ENCODE measurements around the gene CTSO. TPM values are rescaled to one million over a fixed set of nuclear protein-coding genes. Genes with fewer than 3 reads are reported as not detected.

Gene CTSO
- polyA plus RNA-seq, 1 donor (not counting 4 experiments of a cell fraction or from before 2014, with no cell fraction given): 3.3 TPM

DNA sequence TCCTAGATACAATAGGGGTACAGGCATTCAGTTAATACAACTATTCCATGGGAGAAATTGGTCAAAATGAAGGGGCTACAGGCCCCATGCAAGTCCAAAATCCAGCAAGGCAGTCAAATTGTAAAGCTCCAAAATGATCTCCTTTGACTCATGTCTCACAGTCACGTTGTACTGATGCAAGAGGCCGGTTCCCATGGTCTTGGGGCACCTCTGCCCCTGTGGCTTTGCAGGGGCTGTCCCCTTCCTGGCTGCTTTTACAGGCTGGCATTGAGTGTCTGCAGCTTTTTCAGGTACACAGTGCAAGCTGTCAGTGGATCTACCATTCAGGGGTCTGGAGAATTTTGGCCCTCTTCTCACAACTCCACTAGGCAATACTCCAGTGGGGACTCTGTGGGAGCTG is 75.1 kb downstream of the CTSO start:
- Histone ChIP-seq H3K9me3 (ENCODE audit: control insufficient read depth, low read depth, low read length) (no peaks in the 10 kb centered on the region), H3K79me2 (ENCODE audit: control insufficient read depth, insufficient read depth, low read length) (no peaks in the 10 kb centered on the region), H3K27ac (ENCODE audit: control insufficient read depth, insufficient read depth, low read length) (no peak overlapping the region), H2AFZ (ENCODE audit: control insufficient read depth, low read length) (no peak overlapping the region), H3K27me3 (ENCODE audit: control insufficient read depth, extremely low read depth, insufficient read depth, low read length) (no peaks in the 10 kb centered on the region), H3K4me3 (ENCODE audit: control insufficient read depth in 2 of 3, extremely low read depth in 1 of 3, insufficient read depth in 2 of 3, low read depth in 1 of 3, low read length in 3 of 3) (no peak overlapping the region), H3K9me1 (ENCODE audit: control insufficient read depth, extremely low read depth, insufficient read depth, low read length) (no peaks in the 10 kb centered on the region), H3K4me2 (ENCODE audit: control insufficient read depth, extremely low read depth, insufficient read depth, low read depth, low read length) (no peak overlapping the region), H3K9ac (ENCODE audit: control insufficient read depth, extremely low read depth, insufficient read depth, low read length) (no peak overlapping the region), H3K4me1 (ENCODE audit: control insufficient read depth, extremely low read depth, insufficient read depth, low read length) (no peaks in the 10 kb centered on the region), H4K20me1 (ENCODE audit: control insufficient read depth, extremely low read depth, insufficient read depth, low read length) (no peaks in the 10 kb centered on the region), H3K36me3 (ENCODE audit: control insufficient read depth in 2 of 2, extremely low read depth in 1 of 2, insufficient read depth in 2 of 2, low read length in 2 of 2) (no peaks in the 10 kb centered on the region)
- TF ChIP-seq, protein P1, sequence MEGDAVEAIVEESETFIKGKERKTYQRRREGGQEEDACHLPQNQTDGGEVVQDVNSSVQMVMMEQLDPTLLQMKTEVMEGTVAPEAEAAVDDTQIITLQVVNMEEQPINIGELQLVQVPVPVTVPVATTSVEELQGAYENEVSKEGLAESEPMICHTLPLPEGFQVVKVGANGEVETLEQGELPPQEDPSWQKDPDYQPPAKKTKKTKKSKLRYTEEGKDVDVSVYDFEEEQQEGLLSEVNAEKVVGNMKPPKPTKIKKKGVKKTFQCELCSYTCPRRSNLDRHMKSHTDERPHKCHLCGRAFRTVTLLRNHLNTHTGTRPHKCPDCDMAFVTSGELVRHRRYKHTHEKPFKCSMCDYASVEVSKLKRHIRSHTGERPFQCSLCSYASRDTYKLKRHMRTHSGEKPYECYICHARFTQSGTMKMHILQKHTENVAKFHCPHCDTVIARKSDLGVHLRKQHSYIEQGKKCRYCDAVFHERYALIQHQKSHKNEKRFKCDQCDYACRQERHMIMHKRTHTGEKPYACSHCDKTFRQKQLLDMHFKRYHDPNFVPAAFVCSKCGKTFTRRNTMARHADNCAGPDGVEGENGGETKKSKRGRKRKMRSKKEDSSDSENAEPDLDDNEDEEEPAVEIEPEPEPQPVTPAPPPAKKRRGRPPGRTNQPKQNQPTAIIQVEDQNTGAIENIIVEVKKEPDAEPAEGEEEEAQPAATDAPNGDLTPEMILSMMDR (optimal IDR thresholded peaks at IDR 0.05 in 1 of 3, IDR thresholded peaks at IDR 0.05 in 1 of 3, conservative IDR thresholded peaks at IDR 0.05 in 1 of 3; ENCODE audit: extremely low read depth in 1 of 3, insufficient read depth in 2 of 3, low read length in 3 of 3): no peak
- TF ChIP-seq EZH2 (IDR thresholded peaks at IDR 0.05; ENCODE audit: low read length): no peak
- FAIRE-seq: no peak
- dilution Hi-C loops (cut with MboI; ENCODE audit: extremely low pct_ligation_motif_present, low sequenced_read_pairs): no loop called here
- no peak for DNase-seq (ENCODE audit: low read depth, low spot score)

DNA sequence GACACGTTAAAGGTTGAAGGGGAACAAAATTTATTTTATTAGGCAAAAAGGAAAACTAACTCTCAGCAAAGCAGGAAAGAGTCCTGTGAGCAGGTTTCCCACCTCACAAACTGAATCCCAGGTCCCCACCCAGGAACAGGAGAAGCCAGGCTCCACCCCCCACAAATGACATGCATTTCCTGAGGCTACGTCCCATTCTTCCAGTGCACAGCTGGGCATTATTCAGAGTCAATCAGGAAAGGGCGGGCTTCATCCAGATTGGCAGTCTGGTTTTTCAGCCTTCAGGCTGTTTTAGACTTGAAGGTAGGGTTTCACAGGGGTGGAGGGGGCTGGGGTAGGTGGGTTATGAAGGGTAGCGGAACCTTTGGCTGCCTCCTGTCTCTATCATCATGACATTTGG is 75.7 kb downstream of the CTSO start:
- H3K36me3 ChIP-seq (ENCODE audit: control insufficient read depth in 2 of 2, extremely low read depth in 1 of 2, insufficient read depth in 2 of 2, low read length in 2 of 2): no peaks in the 10 kb centered on the region
- dilution Hi-C loops (cut with MboI; ENCODE audit: extremely low pct_ligation_motif_present, low sequenced_read_pairs): no loop called here
- no peaks in the 10 kb centered on the region for H3K9me3 ChIP-seq (ENCODE audit: control insufficient read depth, low read depth, low read length)
- no peak overlapping the region for H3K4me3 ChIP-seq (ENCODE audit: control insufficient read depth in 2 of 3, extremely low read depth in 1 of 3, insufficient read depth in 2 of 3, low read depth in 1 of 3, low read length in 3 of 3)
- no peaks in the 10 kb centered on the region for H3K27me3 ChIP-seq (ENCODE audit: control insufficient read depth, extremely low read depth, insufficient read depth, low read length)
- no peaks in the 10 kb centered on the region for H3K79me2 ChIP-seq (ENCODE audit: control insufficient read depth, insufficient read depth, low read length)
- H3K4me1 ChIP-seq (ENCODE audit: control insufficient read depth, extremely low read depth, insufficient read depth, low read length): no peaks in the 10 kb centered on the region
- no peaks in the 10 kb centered on the region for H3K9me1 ChIP-seq (ENCODE audit: control insufficient read depth, extremely low read depth, insufficient read depth, low read length)
- H3K9ac ChIP-seq (ENCODE audit: control insufficient read depth, extremely low read depth, insufficient read depth, low read length): no peak overlapping the region
- TF ChIP-seq, protein P1 (optimal IDR thresholded peaks at IDR 0.05 in 1 of 3, IDR thresholded peaks at IDR 0.05 in 1 of 3, conservative IDR thresholded peaks at IDR 0.05 in 1 of 3; ENCODE audit: extremely low read depth in 1 of 3, insufficient read depth in 2 of 3, low read length in 3 of 3): no peak
- no peak for TF ChIP-seq EZH2 (IDR thresholded peaks at IDR 0.05; ENCODE audit: low read length)
- no peaks in the 10 kb centered on the region for H4K20me1 ChIP-seq (ENCODE audit: control insufficient read depth, extremely low read depth, insufficient read depth, low read length)
- H2AFZ ChIP-seq (ENCODE audit: control insufficient read depth, low read length): no peak overlapping the region
- H3K4me2 ChIP-seq (ENCODE audit: control insufficient read depth, extremely low read depth, insufficient read depth, low read depth, low read length): no peak overlapping the region
- FAIRE-seq: no peak
- DNase-seq (ENCODE audit: low read depth, low spot score): no peak
- H3K27ac ChIP-seq (ENCODE audit: control insufficient read depth, insufficient read depth, low read length): no peak overlapping the region

Measured in keratinocyte (primary cell).